ENCODE data around the gene C6orf89.

DNA sequence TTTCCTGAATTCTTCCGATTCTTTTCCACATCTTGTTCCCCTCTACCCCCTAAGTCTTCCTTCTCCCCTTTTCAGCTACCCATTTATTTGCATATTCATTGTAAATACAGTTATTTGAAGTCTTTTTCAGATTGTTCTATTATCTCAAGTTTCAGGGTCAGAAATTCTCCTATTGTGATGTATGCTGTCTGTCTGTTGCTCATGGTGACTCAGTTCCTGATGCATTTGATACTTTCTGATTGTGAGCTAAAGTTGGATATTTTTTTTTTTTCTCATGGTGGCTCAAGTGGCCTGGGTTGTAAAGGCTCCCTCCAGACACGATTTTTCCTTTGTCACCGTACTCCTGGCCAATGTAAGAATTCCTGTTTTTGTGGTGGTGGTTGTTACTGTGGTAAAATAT, 63.9 kb downstream of the C6orf89 start:
- TF ChIP-seq, protein P1, sequence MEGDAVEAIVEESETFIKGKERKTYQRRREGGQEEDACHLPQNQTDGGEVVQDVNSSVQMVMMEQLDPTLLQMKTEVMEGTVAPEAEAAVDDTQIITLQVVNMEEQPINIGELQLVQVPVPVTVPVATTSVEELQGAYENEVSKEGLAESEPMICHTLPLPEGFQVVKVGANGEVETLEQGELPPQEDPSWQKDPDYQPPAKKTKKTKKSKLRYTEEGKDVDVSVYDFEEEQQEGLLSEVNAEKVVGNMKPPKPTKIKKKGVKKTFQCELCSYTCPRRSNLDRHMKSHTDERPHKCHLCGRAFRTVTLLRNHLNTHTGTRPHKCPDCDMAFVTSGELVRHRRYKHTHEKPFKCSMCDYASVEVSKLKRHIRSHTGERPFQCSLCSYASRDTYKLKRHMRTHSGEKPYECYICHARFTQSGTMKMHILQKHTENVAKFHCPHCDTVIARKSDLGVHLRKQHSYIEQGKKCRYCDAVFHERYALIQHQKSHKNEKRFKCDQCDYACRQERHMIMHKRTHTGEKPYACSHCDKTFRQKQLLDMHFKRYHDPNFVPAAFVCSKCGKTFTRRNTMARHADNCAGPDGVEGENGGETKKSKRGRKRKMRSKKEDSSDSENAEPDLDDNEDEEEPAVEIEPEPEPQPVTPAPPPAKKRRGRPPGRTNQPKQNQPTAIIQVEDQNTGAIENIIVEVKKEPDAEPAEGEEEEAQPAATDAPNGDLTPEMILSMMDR (optimal IDR thresholded peaks at IDR 0.05 in 1 of 3, IDR thresholded peaks at IDR 0.05 in 1 of 3, conservative IDR thresholded peaks at IDR 0.05 in 1 of 3; ENCODE audit: extremely low read depth in 1 of 3, insufficient read depth in 2 of 3, low read length in 3 of 3), result no peak
- no peak for TF ChIP-seq EZH2 (IDR thresholded peaks at IDR 0.05; ENCODE audit: low read length)

Measured in keratinocyte (primary cell).